Heart right ventricle (tissue), 16 donors: ENCODE data around the gene PIM1. TPM values are rescaled to one million over a fixed set of nuclear protein-coding genes. Genes with fewer than 3 reads are reported as not detected.

Source experiments
- ATAC-seq, 8 donors: fragments of 200-7000 bp; cut with Tn5 transposase; one replicate each; pipeline ENCODE4 v1.9.1; 2020; ENCODE audit warnings: mild to moderate bottlenecking in 8 of 8, moderate library complexity in 8 of 8, moderate number of reproducible peaks in 1 of 8
- DNase-seq, 2 donors: peaks; one replicate each; pipeline ENCODE4 v3.0.0-alpha.2; 2020
- H3K27ac ChIP-seq, 10 donors: fragments of 200-600 bp; sonication (generic) in 2 of 10; one replicate each; pipeline versions ENCODE4 v1.5.0 to v1.8.0; 2020 to 2022; ENCODE audit warnings: mild to moderate bottlenecking in 3 of 10
- H3K27me3 ChIP-seq, 7 donors: fragments of 200-600 bp; one replicate each; pipeline ENCODE4 v1.8.0; 2021 to 2022; ENCODE audit warnings: mild to moderate bottlenecking in 2 of 7
- H3K36me3 ChIP-seq, 9 donors: fragments of 200-600 bp; sonication (generic) in 1 of 9; one replicate each; pipeline versions ENCODE4 v1.5.0 to v1.8.0; 2020 to 2022; ENCODE audit warnings: mild to moderate bottlenecking in 2 of 9
- H3K4me1 ChIP-seq, 9 donors: fragments of 200-600 bp; sonication (generic) in 1 of 9; one replicate each; pipeline versions ENCODE4 v1.5.0 to v1.8.0; 2020 to 2022; ENCODE audit warnings: mild to moderate bottlenecking in 4 of 9
- H3K4me3 ChIP-seq, 10 donors: fragments of 200-600 bp; sonication (generic) in 2 of 10; one replicate each; pipeline versions ENCODE4 v1.5.0 to v1.8.0; 2020 to 2022; ENCODE audit warnings: mild to moderate bottlenecking in 7 of 10, moderate library complexity in 2 of 10
- H3K9me3 ChIP-seq, 11 donors: fragments of 200-600 bp in 10 of 11; sonication (generic) in 2 of 11; one replicate each; pipeline versions ENCODE4 v1.5.0 to v1.8.0; 2013 to 2022; ENCODE audit warnings: mild to moderate bottlenecking in 2 of 11, control low read depth in 1 of 11, moderate library complexity in 1 of 11
- CTCF ChIP-seq, 9 donors: fragments of 200-600 bp; sonication (generic) in 2 of 9; IDR thresholded peaks; one replicate each; pipeline versions ENCODE4 v1.5.0 to v1.8.0; 2021 to 2022; ENCODE audit warnings: antibody characterized with exemption in 9 of 9, mild to moderate bottlenecking in 5 of 9, moderate library complexity in 1 of 9
- WGBS, 2 donors: extraction: QIAGEN DNeasy Blood & Tissue Kit; methylation state at CpG; one replicate each; pipeline ENCODE4 v1.1.7; 2013; ENCODE audit warnings: inconsistent platforms in 1 of 2; 5-methylcytosine and 5-hydroxymethylcytosine counted together
- intact Hi-C, 10 donors: fragments of 100-400 bp; cut with DNase I; formaldehyde crosslinking; loops; one replicate each; pipeline versions ENCODE4 v1.11.1 to v1.14.2; 2022
- polyA plus RNA-seq, 2 donors: library from polyadenylated mRNA; stranded (reverse); fragments of 200-250 nt; gene quantifications; one replicate each; pipeline ENCODE4 v1.2.3, GENCODE V29; 2013
- total RNA-seq, 10 donors: library from RNA; stranded (reverse); fragmentation: NEBNext Ultra II Directional in 3 of 10; extraction: Animal tissue kit (Norgen Biotek cat#: 25700) in 3 of 10; gene quantifications; one replicate each; pipeline versions ENCODE4 v1.2.1 to v1.2.4, GENCODE V29; 2021 to 2023
- donor health status: Arrhythmogenic right ventricular cardiomyopathy.
- donor health status: ischemic (EF 13 %, LVEDD 7.1; RV severe dilation, severe dysfunction).
- donor health status: healthy with polysubstance abuse.
- donor health status: DM: no; HTN: yes; CAD: no.
- donor health status: DM: no; HTN: no; CAD: no.
- donor health status: ischemic (EF 25% LVEDD 6.9; RV normal size, moderate dysfunction).
- donor health status: ischemic (EF 25% LVEDD 5.7; RV mildly dilated, moderate dysfunction).
- donor health status: healthy.
- donor health status: DM: yes; HTN: yes; CAD: no.
- donor health status: Ischemic cardiomyopathy.
- donor health status: ischemic (EF 35%, LVEDD 5.7; RV mildly dilated, moderate dysfunction).
- donor health status: nonischemic (EF 11% LVEDD 7.7; RV severe dilation, severe dysfunction).
- donor health status: DM: yes; HTN: yes; CAD: no.
- donor health status: PGD.
- donor health status: ischemic (EF 29% LVEDD 5.4; RV normal size, mild dysfunction).
- donor health status: nonischemic (EF 23%, LVEDD 6.1; RV moderate dilation, normal function).

The PIM1 gene
- total and polyA plus RNA-seq, 12 donors, result 9.2 to 106 (median 16.3) TPM

DNA sequence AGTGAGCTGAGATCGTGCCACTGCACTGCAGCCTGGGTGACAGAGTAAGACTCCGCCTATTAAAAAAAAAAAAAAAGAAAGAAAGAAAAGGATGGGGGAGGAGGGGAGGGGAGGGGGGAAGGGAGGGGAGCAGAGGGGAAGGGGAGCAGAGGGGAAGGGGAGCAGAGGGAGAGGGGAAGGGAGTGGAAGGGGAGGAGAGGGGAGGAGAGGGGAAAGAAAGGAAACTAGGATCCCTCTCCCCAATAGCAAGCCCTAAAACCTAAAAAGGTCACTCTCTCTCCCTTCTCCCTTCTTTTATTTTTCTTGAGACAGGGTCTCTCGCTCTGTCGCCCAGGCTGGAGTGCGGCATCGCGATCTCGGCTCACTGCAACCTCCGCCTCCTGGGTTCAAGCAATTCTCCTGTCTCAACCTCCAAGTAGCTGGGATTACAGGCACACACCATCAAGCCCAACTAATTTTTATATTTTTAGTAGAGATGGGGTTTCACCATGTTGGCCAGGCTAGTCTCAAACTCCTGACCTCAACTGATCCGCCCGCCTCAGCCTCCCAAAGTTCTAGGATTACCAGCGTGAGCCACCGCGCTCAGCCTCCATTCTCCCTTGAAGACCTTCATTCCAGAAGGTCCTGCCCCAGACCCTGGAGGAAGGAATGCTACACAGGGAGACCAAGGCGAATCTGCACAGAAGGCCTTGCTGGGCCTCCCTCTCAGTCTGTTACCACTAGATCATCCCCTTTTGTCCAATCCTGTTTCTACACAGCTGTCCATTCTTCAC is 45.8 kb upstream of the PIM1 start:
- H3K27me3 ChIP-seq, result no peaks in the 10 kb centered on the region
- H3K4me1 ChIP-seq, result peaks cover 0 to 31% (median 8%) of the 10 kb centered on the region in 9 donors
- WGBS, 2 donors, result 95 to 100% methylated on average over 15 of the region's 15 CpGs
- no peak overlapping the region for H3K4me3 ChIP-seq
- H3K9me3 ChIP-seq, result no peaks in the 10 kb centered on the region
- intact Hi-C loops, result no loop called here
- ATAC-seq (no peak), DNase-seq (no peak)
- no peak overlapping the region for H3K27ac ChIP-seq
- no peaks in the 10 kb centered on the region for H3K36me3 ChIP-seq
- no peak for TF ChIP-seq CTCF (IDR thresholded peaks at IDR 0.05)

- Histone ChIP-seq H3K4me1 (peaks cover 0 to 43% (median 13%) of the 10 kb centered on the region in 9 donors), H3K9me3 (no peaks in the 10 kb centered on the region), H3K27me3 (no peaks in the 10 kb centered on the region), H3K4me3 (no peak overlapping the region), H3K27ac (peak overlapping the region in 1 of 10 donors; percentile 31), H3K36me3 (no peaks in the 10 kb centered on the region)
- no peak for DNase-seq
- TF ChIP-seq CTCF (IDR thresholded peaks at IDR 0.05), result no peak
- WGBS, 2 donors, result 22 to 29% methylated on average over 20 of the region's 20 CpGs
- intact Hi-C loops, result no loop called here
- no peak for ATAC-seq
These were observed 44.0 kb upstream of the PIM1 start for GRCh38 chr6:37125774-37126492.

- Histone ChIP-seq H3K27ac (no peak overlapping the region), H3K9me3 (no peaks in the 10 kb centered on the region), H3K4me1 (peaks cover 0 to 49% (median 19%) of the 10 kb centered on the region in 9 donors), H3K27me3 (no peaks in the 10 kb centered on the region), H3K4me3 (no peak overlapping the region), H3K36me3 (no peaks in the 10 kb centered on the region)
- no peak for ATAC-seq
- intact Hi-C loops, result no loop called here
- no peak for TF ChIP-seq CTCF (IDR thresholded peaks at IDR 0.05)
- 56 to 62% methylated on average over 6 of the region's 6 CpGs for WGBS, 2 donors
- DNase-seq, result no peak
These were observed 43.4 kb upstream of the PIM1 start for GRCh38 chr6:37126493-37126958.

GRCh38 chr6:37126961-37127616 is 42.9 kb upstream of the PIM1 start:
- DNase-seq (no peak), ATAC-seq (no peak)
- Histone ChIP-seq H3K9me3 (no peaks in the 10 kb centered on the region), H3K27me3 (no peaks in the 10 kb centered on the region), H3K27ac (peak overlapping the region in 3 of 10 donors; percentile 11 to 69 (median 39)), H3K4me1 (peaks cover 0 to 55% (median 24%) of the 10 kb centered on the region in 9 donors), H3K36me3 (no peaks in the 10 kb centered on the region), H3K4me3 (no peak overlapping the region)
- TF ChIP-seq CTCF (IDR thresholded peaks at IDR 0.05), result no peak
- WGBS, 2 donors, result 92 to 97% methylated on average over 1 of the region's 1 CpG
- intact Hi-C loops, result no loop called here
